ENCODE measurements around the gene CLEC2L.

Gene CLEC2L

GRCh38 chr7:139557857-139558581, 34.5 kb downstream of the CLEC2L start:
- DNase-seq (ENCODE audit: low read depth) = no peak

DNA sequence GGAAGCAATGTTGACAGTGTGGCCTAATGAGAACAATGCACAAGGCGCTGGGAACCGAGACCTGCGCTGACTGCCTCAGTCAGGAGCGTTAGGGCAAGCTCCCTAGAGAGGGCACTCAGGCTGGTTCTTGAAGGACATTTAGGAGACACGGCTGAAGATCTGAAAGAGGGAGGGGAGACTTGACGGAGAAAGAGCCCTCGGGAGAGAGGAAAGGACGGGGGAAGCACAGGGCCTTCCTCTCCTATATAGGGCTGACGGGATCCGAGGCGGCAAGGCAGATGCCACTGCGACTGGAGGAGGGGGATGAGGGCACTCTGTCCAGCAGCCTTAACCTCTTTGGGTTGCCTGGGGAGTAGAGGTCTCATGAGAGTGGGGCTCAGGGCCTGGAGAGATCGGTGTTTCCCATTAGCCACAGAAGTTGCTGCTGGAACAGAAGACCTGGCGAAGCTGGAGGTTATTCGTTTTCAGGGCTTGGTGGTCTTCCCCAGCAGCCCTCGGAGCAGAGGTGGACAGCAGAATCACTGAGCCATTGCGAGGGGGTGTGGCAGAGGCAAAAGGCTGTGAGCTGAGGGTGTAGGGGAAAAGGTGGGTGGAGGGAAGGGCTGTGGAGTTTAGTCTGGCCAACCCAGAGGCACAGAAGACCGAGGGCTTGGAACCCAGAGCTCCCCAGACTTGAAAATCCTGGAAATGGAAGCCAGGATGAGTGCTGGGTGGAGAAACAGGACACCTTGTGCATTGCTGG, 36.0 kb downstream of the CLEC2L start:
- DNase-seq (ENCODE audit: low read depth) = no peak

DNA sequence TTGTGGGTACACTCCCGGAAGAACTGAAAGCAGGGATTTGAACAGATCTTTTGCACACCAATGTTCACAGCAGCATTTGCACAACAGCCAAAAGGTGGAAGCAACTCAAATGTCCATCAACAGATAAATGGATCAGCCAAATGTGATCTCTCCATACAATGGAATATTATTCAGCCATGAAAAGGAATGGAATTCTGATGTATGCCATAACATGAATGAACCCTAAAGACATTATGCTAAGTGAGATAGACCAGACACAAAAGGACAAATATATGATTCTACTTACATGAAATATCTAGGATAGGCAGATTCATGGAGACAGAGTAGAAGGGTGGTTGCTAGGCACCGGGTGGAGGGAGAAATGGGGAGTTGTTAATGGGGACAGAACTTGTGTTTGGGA, 36.7 kb downstream of the CLEC2L start:
- DNase-seq (ENCODE audit: low read depth) = no peak

GRCh38 chr7:139560678-139561077, 37.2 kb downstream of the CLEC2L start:
- no peak for DNase-seq (ENCODE audit: low read depth)

- no peak for DNase-seq (ENCODE audit: low read depth)
These were observed 39.0 kb downstream of the CLEC2L start for GRCh38 chr7:139562491-139562890.

GRCh38 chr7:139562961-139563565, 39.6 kb downstream of the CLEC2L start:
- DNase-seq (ENCODE audit: low read depth) = no peak

DNA sequence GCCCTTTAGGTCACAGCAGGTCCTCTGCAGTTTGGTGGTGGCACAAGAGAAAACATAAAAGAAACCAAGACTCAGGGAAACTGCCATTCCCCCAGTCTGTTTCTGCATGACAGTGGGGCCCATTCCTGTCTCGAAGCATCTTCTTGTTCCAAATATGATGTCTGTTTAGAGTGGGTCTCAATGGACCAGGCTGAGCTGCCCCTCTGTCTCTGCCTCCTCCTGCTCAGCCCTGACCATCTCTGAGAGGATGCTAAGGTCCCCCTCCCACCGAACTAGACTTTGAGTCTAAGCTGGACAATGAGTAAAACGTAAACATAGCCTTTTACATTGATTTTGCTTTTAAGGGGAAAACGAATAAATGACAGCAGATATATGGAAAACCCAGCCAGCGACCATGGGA, 40.4 kb downstream of the CLEC2L start:
- no peak for DNase-seq (ENCODE audit: low read depth)

- DNase-seq (ENCODE audit: low read depth) = no peak
These were observed 42.6 kb downstream of the CLEC2L start for GRCh38 chr7:139566075-139566474.

GRCh38 chr7:139566736-139567646, 43.5 kb downstream of the CLEC2L start:
- no peak for DNase-seq (ENCODE audit: low read depth)

GRCh38 chr7:139567647-139568345, 44.3 kb downstream of the CLEC2L start:
- no peak for DNase-seq (ENCODE audit: low read depth)

GRCh38 chr7:139568346-139568675, 44.8 kb downstream of the CLEC2L start:
- DNase-seq (ENCODE audit: low read depth) = no peak

DNA sequence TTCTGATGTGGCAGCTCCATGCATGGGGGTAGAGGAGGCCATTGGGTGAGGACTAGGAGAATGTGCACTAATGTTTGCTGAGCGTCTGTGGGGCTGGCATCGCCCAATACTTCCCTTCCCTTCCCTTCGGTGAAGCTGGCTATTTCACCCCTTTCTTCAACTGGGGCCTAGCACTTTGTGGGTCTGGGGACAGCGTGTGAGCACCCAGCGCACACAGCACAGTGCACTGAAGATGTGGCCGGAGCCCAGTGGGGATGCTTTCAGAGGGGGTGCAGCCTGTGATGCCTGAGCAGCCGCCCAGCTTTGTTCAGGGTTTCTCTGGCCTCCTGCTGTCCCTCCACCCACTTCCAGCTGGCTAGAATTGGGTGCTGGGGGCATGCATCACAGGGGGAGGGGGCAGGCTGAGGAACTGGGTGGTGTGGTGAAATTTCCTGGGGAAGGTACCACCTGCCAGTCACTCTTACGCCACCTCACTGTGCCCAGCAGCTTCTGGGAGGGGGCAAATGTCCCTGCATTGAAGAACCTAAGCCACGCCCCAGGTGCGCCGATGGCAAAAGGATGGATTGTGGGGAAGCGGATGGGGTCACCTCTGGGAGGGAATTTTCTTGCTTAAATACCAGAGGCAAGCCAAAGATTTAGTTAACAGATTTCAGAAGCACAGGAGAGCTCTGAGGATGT, 45.5 kb downstream of the CLEC2L start:
- DNase-seq (ENCODE audit: low read depth) = no peak

GRCh38 chr7:139570119-139570518, 46.6 kb downstream of the CLEC2L start:
- peak; percentile 11 for DNase-seq (ENCODE audit: low read depth)

- DNase-seq (ENCODE audit: low read depth) = no peak
These were observed 47.1 kb downstream of the CLEC2L start for GRCh38 chr7:139570626-139571025.

DNA sequence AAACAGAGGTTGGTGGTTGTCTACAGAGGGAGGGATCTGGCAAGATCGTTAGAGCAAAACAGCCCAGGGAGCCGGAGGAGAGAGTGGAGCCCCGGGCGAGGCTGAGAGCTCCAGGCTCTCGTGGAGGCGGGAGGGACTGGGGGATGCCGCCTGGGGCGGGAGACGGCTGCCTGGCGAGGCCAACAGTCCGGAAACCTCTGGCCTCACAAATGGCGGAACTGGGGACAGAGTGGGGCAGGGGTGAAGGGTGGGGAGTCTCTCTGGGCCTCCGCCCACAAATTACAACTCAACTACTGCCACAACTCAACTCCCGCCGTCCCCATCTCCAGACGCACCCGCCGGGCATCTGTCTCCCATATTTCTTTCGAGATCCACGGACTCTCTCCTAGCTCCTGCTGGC, 47.7 kb downstream of the CLEC2L start:
- no peak for DNase-seq (ENCODE audit: low read depth)

GRCh38 chr7:139571651-139572050, 48.2 kb downstream of the CLEC2L start:
- no peak for DNase-seq (ENCODE audit: low read depth)

DNA sequence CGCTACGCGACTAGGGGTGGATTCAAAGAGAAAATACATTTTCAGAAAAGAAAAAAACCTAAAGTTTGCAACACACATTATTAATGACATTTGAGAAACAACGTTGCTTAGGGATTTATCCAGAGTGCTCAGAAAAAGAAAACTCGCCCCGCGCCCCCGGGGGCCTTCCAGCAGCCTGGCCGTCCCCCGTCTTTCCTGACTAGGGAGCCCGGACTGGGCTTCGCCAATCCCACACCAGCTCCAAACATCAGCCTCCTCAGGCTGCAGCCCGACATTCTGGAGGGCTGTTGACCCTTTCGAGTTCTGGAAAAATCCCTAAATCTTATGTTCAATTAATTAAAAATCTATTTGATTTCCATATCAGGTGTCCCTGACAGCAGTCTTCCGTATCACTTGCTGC, 48.6 kb downstream of the CLEC2L start:
- no peak for DNase-seq (ENCODE audit: low read depth)

DNA sequence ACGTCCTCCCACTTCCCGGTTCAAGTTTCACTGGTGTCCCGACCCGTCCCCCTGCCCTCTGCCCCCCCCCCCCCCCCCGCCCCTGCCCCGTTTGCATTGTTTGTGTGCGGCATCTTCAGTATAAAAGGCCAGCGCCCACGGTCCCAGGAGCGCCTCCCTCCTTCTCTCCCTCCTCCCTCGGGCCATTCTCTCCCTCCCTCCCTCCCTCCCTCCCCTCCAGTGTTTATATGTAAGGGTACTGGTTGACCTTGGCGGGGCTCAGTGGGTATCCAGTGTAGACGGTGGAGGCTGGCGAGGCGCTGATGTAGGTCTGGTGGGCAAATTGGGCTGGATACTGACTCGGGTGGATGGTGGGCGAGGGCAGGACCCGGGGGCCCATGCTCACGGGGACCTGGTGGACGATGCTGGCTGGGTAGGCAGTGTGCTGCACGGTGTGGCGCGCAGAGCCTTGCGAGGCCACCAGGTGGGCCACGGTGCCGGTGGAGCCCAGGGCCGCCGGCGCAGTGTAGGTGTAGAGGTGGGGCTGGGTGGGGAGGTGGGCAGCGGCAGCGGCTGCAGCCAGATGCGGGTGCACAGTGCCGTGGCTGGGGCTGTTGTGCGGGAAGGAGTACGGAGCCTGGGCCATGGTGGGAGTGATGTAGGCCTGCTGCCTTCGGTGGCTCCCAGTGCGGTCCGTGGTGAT, 49.4 kb downstream of the CLEC2L start:
- DNase-seq (ENCODE audit: low read depth) = no peak

DNA sequence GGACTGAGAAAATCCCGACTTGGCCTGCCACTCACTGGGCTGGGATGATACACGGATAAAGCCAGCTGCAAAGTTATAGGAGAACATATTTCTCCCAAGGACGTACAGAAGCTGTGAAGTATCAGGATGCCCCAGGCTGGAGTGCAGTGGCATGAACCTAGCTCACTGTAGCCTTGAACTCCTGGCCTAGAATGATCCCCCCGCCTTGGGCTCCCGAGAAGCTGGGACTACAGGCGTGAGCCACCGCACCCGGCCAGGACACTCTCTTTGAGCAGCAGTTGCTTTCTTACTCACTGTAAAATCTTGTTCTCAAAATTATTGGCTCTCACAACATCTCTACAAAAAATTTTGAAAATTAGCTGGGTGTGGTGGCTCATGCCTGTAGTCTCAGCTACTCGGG, 50.4 kb downstream of the CLEC2L start:
- no peak for DNase-seq (ENCODE audit: low read depth)

GRCh38 chr7:139574618-139575337, 51.3 kb downstream of the CLEC2L start:
- no peak for DNase-seq (ENCODE audit: low read depth)

Measured in EH (cell line).